Omental fat pad (tissue), 4 donors: ENCODE results near the gene GTSF1L. TPM values are rescaled to one million over a fixed set of nuclear protein-coding genes. Genes with fewer than 3 reads are reported as not detected.

Source experiments
- ATAC-seq: fragments of 150-250 bp; one replicate; pipeline ENCODE4 v1.9.1; 2016; ENCODE audit warnings: mild to moderate bottlenecking, moderate library complexity; ENCODE audit not compliant: low FRiP score
- DNase-seq: peaks from one replicate; pipeline ENCODE4 v3.0.0-alpha.2; 2019; ENCODE audit warnings: low spot score
- total RNA-seq, 4 donors: library from RNA; depleted of rRNA; stranded (reverse); fragments of >200 nt; gene quantifications; one replicate each; pipeline ENCODE4 v1.1.0, GENCODE V29; 2016
- TF ChIP-seq, protein P1 (sequence below), 3 donors: fragments of 450-650 bp; IDR thresholded peaks; one replicate each; pipeline ENCODE4 v1.5.1; 2016 to 2017; ENCODE audit warnings: antibody characterized with exemption in 3 of 3, mild to moderate bottlenecking in 3 of 3, moderate library complexity in 2 of 3

Gene GTSF1L
- total RNA-seq, 4 donors from 2014 or later: not detected

DNA sequence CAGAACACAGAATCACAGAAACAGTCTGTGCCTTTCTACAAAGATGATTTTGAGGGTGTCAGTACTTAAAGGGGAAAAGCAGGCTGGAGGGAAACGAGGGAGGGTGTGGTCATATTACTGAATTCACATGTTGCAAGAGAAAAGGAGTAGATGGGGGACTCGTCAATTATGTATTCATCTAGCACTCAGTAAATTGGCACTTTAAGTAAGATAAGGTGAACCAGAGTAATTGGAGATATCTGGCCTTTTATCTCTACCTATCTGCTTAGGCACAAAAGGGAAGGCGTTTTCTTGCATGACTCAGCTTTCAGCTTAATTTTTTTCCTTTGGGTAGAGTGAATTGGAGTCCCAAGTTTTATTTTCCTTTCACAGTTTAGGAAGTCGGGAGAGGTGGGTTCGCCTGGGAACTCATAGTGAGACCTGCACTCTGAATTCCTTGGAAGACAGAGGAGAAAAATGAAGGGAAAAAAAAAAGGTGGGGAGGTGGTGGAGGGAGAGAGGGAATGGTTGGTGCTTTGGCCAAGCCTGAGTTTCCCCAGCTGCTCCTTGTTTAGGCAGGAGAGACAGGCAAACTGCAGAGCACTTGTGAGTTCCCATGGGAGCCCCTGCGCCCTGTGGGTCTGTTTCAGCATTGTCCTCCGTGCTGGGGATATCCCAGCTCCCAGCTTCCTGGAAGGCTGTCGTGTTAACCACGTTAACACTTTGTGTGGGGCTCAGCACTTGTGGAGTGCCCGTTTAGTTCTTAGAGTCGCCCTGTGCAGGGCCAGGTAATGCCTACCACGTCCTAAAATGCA is 19.7 kb upstream of the GTSF1L start:
- ATAC-seq: no peak
- no peak for DNase-seq
- TF ChIP-seq, protein P1, sequence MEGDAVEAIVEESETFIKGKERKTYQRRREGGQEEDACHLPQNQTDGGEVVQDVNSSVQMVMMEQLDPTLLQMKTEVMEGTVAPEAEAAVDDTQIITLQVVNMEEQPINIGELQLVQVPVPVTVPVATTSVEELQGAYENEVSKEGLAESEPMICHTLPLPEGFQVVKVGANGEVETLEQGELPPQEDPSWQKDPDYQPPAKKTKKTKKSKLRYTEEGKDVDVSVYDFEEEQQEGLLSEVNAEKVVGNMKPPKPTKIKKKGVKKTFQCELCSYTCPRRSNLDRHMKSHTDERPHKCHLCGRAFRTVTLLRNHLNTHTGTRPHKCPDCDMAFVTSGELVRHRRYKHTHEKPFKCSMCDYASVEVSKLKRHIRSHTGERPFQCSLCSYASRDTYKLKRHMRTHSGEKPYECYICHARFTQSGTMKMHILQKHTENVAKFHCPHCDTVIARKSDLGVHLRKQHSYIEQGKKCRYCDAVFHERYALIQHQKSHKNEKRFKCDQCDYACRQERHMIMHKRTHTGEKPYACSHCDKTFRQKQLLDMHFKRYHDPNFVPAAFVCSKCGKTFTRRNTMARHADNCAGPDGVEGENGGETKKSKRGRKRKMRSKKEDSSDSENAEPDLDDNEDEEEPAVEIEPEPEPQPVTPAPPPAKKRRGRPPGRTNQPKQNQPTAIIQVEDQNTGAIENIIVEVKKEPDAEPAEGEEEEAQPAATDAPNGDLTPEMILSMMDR (IDR thresholded peaks at IDR 0.05): no peak

DNA sequence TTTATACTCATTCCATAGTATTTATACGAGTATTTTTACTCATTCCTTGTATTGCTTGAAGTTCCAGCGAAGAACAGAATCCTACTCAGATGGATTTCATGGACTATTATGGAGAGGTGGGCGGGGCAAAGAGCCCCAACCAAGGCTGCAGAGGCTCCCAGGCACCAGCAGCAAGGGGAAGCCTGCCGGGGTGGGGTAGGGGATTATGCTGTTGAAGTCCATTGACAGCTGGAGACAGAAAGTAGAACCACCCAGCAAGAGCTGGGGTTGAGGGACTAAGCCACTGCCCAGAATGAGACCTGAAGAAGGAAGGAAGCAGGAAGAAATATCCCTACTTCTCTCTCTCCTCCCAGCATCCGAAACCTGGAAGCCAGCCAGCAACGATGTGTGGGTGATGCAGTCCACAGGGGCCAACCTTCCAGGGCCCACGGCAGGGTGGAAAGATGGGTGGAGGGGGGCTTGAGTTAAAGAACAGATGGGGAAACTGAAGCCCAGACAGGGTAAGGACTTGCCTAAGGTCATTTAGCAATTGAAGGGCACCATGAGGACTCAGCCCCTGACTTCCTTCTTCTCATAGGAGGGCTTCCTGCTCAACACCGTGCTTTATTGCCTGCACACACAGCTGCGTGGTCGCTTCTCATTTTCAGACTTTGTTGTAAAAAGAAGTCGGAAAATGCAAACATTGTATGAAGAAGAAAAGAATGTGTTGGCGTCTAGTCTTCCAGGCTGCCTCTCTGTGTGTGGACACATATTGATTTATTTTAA is 18.3 kb upstream of the GTSF1L start:
- TF ChIP-seq, protein P1 (IDR thresholded peaks at IDR 0.05): no peak
- DNase-seq: no peak
- ATAC-seq: no peak

DNA sequence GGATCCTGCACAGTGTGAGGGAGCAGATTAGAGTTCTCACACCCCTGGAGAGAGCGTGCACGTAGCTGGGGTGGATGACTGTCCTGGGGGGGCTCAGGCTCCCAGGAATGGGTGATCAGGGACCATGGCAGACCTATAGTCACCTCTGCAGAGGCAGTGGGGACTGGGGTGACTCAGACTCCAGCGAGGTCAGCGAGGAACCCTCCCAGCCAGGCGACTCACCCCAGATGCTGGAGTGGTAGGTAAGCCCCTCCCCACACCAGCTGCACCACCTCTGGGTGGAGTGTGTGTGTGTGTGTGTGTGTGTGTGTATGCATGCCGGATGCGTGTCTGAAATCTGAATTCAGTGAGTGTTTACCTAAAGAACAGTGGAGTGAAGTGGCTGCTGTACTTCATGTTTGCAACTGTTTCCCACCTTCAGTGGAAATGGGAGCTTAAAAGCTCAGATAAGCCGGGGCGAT is 17.4 kb upstream of the GTSF1L start:
- no peak for ATAC-seq
- TF ChIP-seq, protein P1 (IDR thresholded peaks at IDR 0.05): no peak
- DNase-seq: no peak

DNA sequence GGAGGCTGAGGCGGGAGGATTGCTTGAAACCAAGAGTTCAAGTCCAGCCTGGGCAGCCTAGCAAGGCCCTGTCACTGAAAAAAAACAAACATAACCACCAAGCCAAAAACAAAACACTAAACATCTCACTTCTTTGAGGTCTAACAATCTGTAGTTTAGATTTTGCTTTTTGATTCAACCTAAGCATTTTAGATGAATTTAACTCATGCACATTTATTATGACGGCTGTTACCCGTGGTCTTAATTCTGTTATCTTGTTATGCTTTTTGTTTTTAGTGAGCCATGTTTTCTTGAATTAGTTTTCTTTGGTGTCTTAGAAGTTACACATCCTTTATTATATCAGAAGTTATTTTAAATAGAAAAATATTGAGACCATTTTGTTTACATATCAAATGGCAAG is 13.8 kb upstream of the GTSF1L start:
- ATAC-seq (no peak), DNase-seq (no peak)
- TF ChIP-seq, protein P1 (IDR thresholded peaks at IDR 0.05): no peak

DNA sequence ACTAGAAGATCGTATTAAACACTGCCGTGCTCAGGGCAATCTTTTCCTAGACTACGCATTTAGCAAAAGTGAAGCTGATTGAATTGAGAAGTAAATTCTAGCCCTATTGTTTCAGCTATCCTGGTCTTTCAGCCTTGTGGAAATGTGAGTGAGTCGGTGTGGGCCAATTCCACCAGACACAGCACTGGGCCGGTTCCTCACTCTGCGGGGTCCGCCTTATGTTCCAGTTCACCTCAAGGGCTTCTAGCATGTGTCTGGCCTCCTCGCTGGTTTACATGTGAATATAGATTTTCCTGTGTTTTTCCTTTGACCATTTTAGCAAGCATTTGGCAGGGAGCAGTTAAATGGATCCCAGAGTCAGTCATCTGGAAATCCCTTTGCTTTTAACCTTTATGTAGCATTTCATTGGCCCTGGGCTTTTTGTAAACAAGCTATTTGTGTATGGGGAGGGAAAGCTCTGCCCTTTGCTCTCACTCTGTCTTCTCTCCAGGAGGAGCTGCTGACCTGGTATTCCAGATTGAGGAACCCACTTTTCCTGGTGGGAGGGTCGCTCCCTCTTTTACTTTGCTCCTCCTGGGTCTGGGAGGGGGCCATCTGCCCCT is 12.4 kb upstream of the GTSF1L start:
- TF ChIP-seq, protein P1 (IDR thresholded peaks at IDR 0.05): no peak
- no peak for ATAC-seq
- DNase-seq: no peak

DNA sequence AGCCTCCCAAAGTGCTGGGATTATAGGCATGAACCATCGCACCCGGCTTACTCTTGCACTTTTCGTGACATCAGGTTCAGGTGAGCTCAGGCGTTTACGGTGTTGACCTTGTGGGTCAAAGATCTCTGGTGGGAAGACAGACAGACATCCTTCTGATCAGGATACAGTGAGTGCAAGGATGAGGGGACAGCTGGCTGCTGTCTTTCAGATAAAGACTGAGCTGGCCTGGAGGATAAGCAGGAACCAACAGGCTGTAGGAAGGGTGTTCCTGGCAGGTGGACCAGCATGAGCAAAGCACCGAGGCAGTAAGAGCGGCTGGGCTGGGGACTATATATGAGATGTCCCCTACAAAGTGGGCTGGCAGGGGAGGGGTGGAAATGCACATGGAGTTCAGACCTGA is 11.1 kb upstream of the GTSF1L start:
- ATAC-seq (no peak), DNase-seq (no peak)
- TF ChIP-seq, protein P1 (IDR thresholded peaks at IDR 0.05): no peak
